GM21367 (cell line): ENCODE measurements around the gene THOC3.
"Not testable (repeated sequence)": the region's sequence is repeated elsewhere in the genome, so short reads cannot be mapped to it uniquely, and the experiment has no call there.

Experiments
- ATAC-seq: cut with Tn5 transposase; IDR thresholded peaks from one replicate; pipeline ENCODE4 v1.9.1; 2021; ENCODE audit not compliant: unreplicated experiment

The THOC3 gene, protein sequence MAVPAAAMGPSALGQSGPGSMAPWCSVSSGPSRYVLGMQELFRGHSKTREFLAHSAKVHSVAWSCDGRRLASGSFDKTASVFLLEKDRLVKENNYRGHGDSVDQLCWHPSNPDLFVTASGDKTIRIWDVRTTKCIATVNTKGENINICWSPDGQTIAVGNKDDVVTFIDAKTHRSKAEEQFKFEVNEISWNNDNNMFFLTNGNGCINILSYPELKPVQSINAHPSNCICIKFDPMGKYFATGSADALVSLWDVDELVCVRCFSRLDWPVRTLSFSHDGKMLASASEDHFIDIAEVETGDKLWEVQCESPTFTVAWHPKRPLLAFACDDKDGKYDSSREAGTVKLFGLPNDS

GRCh38 chr5:175967471-175968372 is at the start of gene THOC3:
Gene THOC3 (minus strand): TSS chr5:175968315. CDS start chr5:175968208, 107 bp downstream.
- peak; percentile 97 for ATAC-seq

GRCh38 chr5:176017324-176017723 is 49.2 kb upstream of the THOC3 start:
- not testable (repeated sequence) for ATAC-seq

- not testable (repeated sequence) for ATAC-seq
These were observed 46.2 kb upstream of the THOC3 start for GRCh38 chr5:176014360-176014759.

GRCh38 chr5:176011088-176011487 is 43.0 kb upstream of the THOC3 start:
- not testable (repeated sequence) for ATAC-seq

DNA sequence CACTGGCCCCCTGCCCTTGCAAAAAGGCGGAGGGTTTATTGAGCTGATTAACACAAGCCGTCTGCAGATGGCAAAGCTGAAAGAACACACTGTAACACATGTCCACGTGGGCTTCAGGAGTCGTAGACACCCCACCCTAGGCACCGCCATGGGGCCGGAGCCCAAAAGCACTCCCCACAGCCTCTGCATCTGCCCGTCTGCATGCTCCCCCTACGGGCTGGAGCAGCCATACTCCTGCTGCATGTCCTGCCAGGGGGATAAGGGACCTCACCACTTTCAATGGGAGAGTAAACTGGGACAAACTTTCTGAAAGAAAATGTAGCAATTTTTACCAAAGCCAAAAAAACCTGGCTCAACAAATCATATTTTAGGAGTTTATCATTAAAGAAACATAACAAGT is 42.1 kb upstream of the THOC3 start:
- ATAC-seq: not testable (repeated sequence)

- not testable (repeated sequence) for ATAC-seq
These were observed 39.1 kb upstream of the THOC3 start for GRCh38 chr5:176007220-176007619.

GRCh38 chr5:176006819-176007218 is 38.7 kb upstream of the THOC3 start:
- ATAC-seq: not testable (repeated sequence)

DNA sequence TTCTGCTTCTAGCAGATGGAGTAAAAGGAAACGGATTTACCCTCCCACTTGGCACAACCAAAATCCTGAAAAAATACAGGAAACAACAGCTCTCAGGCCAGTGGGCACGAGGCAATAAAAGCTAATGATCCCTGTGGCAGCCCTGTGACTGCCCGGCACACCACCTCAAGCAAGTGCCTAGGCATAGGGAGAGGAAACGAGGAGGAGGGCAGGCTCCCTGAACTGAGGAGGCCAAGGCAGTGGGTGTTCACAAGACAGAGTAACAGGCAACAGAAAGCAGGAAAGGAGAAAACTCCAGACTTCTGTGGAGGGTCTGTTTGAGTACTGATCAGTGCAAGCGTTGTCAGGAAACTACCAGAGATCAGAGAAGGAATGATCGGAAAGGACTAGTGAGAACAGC is 29.9 kb upstream of the THOC3 start:
- not testable (repeated sequence) for ATAC-seq

GRCh38 chr5:175997495-175997894 is 29.4 kb upstream of the THOC3 start:
- ATAC-seq: not testable (repeated sequence)

DNA sequence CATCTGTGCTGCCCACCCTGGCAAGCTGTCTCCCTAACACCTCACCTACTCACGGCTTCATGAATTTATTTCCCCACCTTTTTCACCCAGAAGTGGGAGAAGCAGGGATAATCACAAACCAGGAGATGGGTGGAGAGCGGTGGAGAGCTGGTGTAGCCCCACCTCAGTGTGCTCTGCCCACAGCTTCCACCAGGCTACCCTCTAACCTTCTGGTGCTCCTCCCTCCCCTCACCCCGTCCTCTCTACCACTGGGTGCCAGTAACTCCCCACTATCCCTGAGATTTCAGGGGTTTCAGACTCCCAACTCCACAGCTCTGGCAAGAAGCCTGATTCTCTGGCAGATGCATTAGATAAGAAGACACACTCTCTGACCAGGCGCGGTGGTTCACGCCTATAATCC is 28.7 kb upstream of the THOC3 start:
- ATAC-seq: not testable (repeated sequence)

- not testable (repeated sequence) for ATAC-seq
These were observed 27.4 kb upstream of the THOC3 start for GRCh38 chr5:175995506-175995905.

- ATAC-seq: not testable (repeated sequence)
These were observed 11.4 kb upstream of the THOC3 start for GRCh38 chr5:175979371-175979995.

DNA sequence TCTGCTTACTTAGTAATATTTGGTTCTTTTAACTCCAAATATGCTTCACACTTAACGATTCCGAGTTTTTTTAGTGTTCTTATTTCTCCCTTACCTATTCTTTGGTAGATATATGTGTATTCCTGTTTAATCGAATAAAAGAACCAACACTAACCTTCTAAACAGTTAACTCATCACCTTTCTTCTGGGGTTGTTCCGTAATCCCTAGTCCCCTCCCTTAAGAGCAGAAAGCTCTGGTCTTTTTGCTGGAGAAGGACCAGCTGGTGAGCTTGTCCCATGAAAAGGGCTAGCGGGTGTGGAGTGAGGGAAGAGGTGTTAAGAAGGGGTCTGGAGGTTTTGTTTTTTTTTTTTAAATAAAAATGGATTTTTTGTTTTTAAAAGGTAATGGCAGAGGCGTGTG is 266 bp upstream of the THOC3 start:
- peak; percentile 30 for ATAC-seq

DNA sequence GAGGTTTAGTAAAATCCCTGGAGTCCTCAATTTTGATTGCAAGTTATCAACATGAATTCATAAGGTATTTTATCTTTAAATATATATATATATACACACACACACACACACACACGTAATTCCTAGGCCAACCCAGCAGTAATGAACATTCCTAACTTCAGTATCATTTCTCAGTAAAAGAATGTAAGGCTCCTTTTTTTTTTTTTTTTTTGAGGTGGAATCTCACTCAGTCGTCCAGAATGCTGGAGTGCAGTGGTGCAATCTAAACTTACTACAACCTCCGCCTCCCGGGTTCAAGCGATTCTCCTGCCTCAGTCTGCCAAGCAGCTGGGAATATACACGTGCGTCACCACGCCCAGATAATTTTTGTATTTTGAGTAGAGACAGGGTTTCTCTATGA is 5.8 kb downstream of the THOC3 start:
- ATAC-seq: not testable (repeated sequence)

DNA sequence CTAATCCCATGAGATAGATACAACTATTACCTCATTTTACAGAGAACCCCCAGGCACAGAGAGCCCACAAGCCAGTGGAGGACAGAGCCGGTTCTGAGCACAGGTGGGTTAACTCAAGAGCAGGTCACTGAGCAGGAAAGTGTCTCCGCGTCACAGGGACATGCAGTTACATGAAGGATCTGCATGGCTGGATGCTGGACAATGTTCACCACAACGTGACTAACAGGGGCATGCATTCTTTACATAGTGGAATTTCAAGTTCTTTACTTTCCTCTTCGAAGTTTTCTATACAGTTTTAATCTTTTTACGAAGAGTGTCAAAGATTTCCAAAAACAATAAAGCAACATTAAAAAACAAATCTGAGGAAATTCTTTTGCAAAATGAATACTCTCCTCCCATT is 7.9 kb downstream of the THOC3 start:
- not testable (repeated sequence) for ATAC-seq

DNA sequence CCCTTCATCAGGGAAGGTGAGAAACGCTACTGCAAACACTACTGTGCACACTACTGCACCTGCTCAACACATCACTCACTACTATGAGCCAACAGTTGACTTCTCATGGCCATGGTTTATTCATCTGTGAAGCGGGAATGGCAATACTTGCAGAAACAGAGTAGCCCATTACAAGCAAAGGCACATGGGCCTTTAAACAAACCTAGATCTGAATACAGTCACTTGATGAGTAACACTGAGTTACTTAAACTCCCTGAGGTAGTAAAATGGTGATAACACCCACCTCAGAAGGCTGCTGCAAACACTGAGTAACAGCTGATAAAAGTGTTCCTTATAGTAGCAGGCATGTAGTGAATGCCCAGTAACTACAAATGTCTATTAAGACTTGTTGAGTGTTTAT is 9.6 kb downstream of the THOC3 start:
- ATAC-seq: not testable (repeated sequence)

DNA sequence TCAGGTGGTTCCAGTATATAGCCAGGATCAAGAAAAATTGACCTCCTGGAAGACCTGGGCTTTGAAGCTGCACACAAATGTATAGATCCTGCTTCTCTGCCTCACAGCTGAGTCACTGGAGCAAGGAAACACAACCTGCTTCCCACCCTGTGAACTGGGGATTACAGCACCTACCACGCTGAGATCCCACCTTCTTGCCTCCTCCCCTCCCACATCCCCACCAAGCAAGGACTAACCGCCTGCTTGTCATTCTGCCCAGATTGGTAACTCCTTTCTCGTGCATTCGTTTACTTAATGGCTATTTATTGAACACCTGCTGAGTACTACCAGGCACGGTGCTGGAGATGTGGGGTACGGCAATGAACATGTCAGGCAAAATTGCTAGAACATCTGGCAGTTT is 14.0 kb downstream of the THOC3 start:
- not testable (repeated sequence) for ATAC-seq

DNA sequence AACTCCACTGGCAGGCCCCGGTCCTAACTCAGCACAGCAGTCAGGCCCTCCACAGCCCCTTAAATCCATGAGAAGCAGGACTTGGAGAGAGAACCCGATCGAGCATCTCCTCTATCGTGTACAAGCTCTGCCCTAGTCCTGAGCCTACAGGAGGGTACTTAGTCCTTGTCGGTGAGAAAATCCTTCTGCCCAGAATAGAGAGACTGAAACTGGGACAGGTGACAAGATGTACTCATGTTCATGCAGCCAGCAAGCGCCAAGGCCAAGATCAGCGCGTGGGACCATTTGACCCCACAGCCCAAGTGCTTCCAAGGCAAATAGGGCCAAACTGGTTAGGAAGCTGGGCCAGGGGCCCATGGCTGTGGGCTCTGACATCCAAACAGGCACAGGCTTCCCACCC is 15.3 kb downstream of the THOC3 start:
- ATAC-seq: not testable (repeated sequence)

GRCh38 chr5:175951339-175951969 is 16.7 kb downstream of the THOC3 start:
- ATAC-seq: peak; percentile 80

GRCh38 chr5:175948329-175949108 is 19.6 kb downstream of the THOC3 start:
- ATAC-seq: not testable (repeated sequence)
